Adipocyte (in vitro differentiated cells): ENCODE results near the gene ASB2.

Experiments
- DNase-seq: peaks from one replicate; pipeline ENCODE4 v3.0.0-alpha.2; 2015; ENCODE audit warnings: low read depth
- H3K27me3 ChIP-seq: replicated peaks from 2 replicates; pipeline ENCODE4 v1.7.0; 2013; ENCODE audit warnings: mild to moderate bottlenecking, low read length, moderate library complexity; ENCODE audit not compliant: control insufficient read depth, insufficient read depth
- H3K36me3 ChIP-seq: 2 replicates; pipeline ENCODE4 v1.7.0; 2013; ENCODE audit warnings: low read length, mild to moderate bottlenecking, moderate library complexity; ENCODE audit not compliant: control insufficient read depth, insufficient read depth, severe bottlenecking
- H3K4me1 ChIP-seq: 2 replicates; pipeline ENCODE4 v1.7.0; 2013; ENCODE audit warnings: mild to moderate bottlenecking, low read length, moderate library complexity; ENCODE audit not compliant: control insufficient read depth, insufficient read depth
- H3K4me3 ChIP-seq: 2 replicates; pipeline ENCODE4 v1.7.0; 2013; ENCODE audit warnings: mild to moderate bottlenecking, low read length, moderate library complexity
- H3K9ac ChIP-seq: 2 replicates; pipeline ENCODE4 v1.7.0; 2013; ENCODE audit warnings: mild to moderate bottlenecking, low read length, moderate library complexity
- H3K9me3 ChIP-seq: 2 replicates; pipeline ENCODE4 v1.7.0; 2013; ENCODE audit warnings: mild to moderate bottlenecking, low read length, moderate library complexity; ENCODE audit not compliant: control insufficient read depth

ASB2 gene

GRCh38 chr14:93958567-93959238, 17.7 kb downstream of the ASB2 start:
- no peaks in the 10 kb centered on the region for H3K36me3 ChIP-seq
- H3K4me1 ChIP-seq: peaks cover 11% of the 10 kb centered on the region
- no peak for DNase-seq
- H3K9ac ChIP-seq: no peak overlapping the region
- H3K9me3 ChIP-seq: no peaks in the 10 kb centered on the region
- peaks cover 9% of the 10 kb centered on the region for H3K27me3 ChIP-seq
- no peak overlapping the region for H3K4me3 ChIP-seq

- Histone ChIP-seq H3K4me1 (peaks cover 10% of the 10 kb centered on the region), H3K4me3 (no peak overlapping the region)
- no peak for DNase-seq
Measured at GRCh38 chr14:93957751-93958566, 18.4 kb downstream of the ASB2 start.

GRCh38 chr14:93957333-93957710, 19.0 kb downstream of the ASB2 start:
- H3K36me3 ChIP-seq: no peaks in the 10 kb centered on the region
- H3K4me3 ChIP-seq: no peak overlapping the region
- H3K9ac ChIP-seq: no peak overlapping the region
- H3K4me1 ChIP-seq: peaks cover 8% of the 10 kb centered on the region
- no peaks in the 10 kb centered on the region for H3K9me3 ChIP-seq
- H3K27me3 ChIP-seq: peaks cover 9% of the 10 kb centered on the region
- no peak for DNase-seq

More at GRCh38 chr14:93957751-93958566, 18.4 kb downstream of the ASB2 start:
- Histone ChIP-seq H3K36me3 (no peaks in the 10 kb centered on the region), H3K9ac (no peak overlapping the region), H3K9me3 (no peaks in the 10 kb centered on the region), H3K27me3 (peaks cover 9% of the 10 kb centered on the region)

- H3K4me3 ChIP-seq: no peak overlapping the region
- H3K9me3 ChIP-seq: no peaks in the 10 kb centered on the region
- peaks cover 9% of the 10 kb centered on the region for H3K4me1 ChIP-seq
- DNase-seq: no peak
- H3K9ac ChIP-seq: no peak overlapping the region
- H3K27me3 ChIP-seq: peaks cover 9% of the 10 kb centered on the region
- H3K36me3 ChIP-seq: no peaks in the 10 kb centered on the region
Measured at GRCh38 chr14:93956514-93957332, 19.6 kb downstream of the ASB2 start.

GRCh38 chr14:93955850-93956481, 20.4 kb downstream of the ASB2 start:
- H3K4me3 ChIP-seq: no peak overlapping the region
- H3K9ac ChIP-seq: no peak overlapping the region
- H3K36me3 ChIP-seq: no peaks in the 10 kb centered on the region
- no peaks in the 10 kb centered on the region for H3K9me3 ChIP-seq
- no peak for DNase-seq
- H3K4me1 ChIP-seq: peaks cover 13% of the 10 kb centered on the region
- H3K27me3 ChIP-seq: peaks cover 9% of the 10 kb centered on the region

GRCh38 chr14:93954900-93955849, 21.2 kb downstream of the ASB2 start:
- Histone ChIP-seq H3K36me3 (no peaks in the 10 kb centered on the region), H3K4me1 (peaks cover 13% of the 10 kb centered on the region), H3K27me3 (peaks cover 9% of the 10 kb centered on the region), H3K9ac (no peak overlapping the region), H3K9me3 (no peaks in the 10 kb centered on the region), H3K4me3 (no peak overlapping the region)
- no peak for DNase-seq

GRCh38 chr14:93954516-93954830, 21.9 kb downstream of the ASB2 start:
- Histone ChIP-seq H3K9me3 (no peaks in the 10 kb centered on the region), H3K27me3 (peaks cover 9% of the 10 kb centered on the region), H3K4me1 (peaks cover 11% of the 10 kb centered on the region), H3K4me3 (no peak overlapping the region), H3K9ac (no peak overlapping the region), H3K36me3 (no peaks in the 10 kb centered on the region)
- DNase-seq: no peak

GRCh38 chr14:93953739-93954515, 22.4 kb downstream of the ASB2 start:
- Histone ChIP-seq H3K27me3 (peaks cover 9% of the 10 kb centered on the region), H3K4me1 (peaks cover 5% of the 10 kb centered on the region), H3K9ac (no peak overlapping the region), H3K9me3 (no peaks in the 10 kb centered on the region), H3K36me3 (no peaks in the 10 kb centered on the region), H3K4me3 (no peak overlapping the region)
- no peak for DNase-seq

GRCh38 chr14:93953263-93953662, 23.1 kb downstream of the ASB2 start:
- Histone ChIP-seq H3K27me3 (peaks cover 9% of the 10 kb centered on the region), H3K9ac (no peak overlapping the region), H3K36me3 (no peaks in the 10 kb centered on the region), H3K9me3 (no peaks in the 10 kb centered on the region), H3K4me1 (peaks cover 5% of the 10 kb centered on the region), H3K4me3 (no peak overlapping the region)
- DNase-seq: no peak

GRCh38 chr14:93952829-93953228, 23.5 kb downstream of the ASB2 start:
- DNase-seq: no peak
- no peak overlapping the region for H3K4me3 ChIP-seq
- H3K4me1 ChIP-seq: peaks cover 5% of the 10 kb centered on the region
- no peaks in the 10 kb centered on the region for H3K9me3 ChIP-seq
- H3K36me3 ChIP-seq: no peaks in the 10 kb centered on the region
- no peak overlapping the region for H3K9ac ChIP-seq
- H3K27me3 ChIP-seq: peaks cover 9% of the 10 kb centered on the region
